ENCODE measurements around the gene IFNA10.
"Not testable (repeated sequence)": the region's sequence is repeated elsewhere in the genome, so short reads cannot be mapped to it uniquely, and the experiment has no call there.

The IFNA10 gene

GRCh38 chr9:21202105-21202504 is 4.8 kb downstream of the IFNA10 start, which contains the start of gene IFNA7:
Gene IFNA7, minus strand, starts transcription at chr9:21202205. Its CDS starts 40 bp downstream, at chr9:21202165.
- in situ Hi-C loops (cut with MboI; ENCODE audit: low sequenced_read_pairs), result loop anchor here (25.0 kb wide), 1 partner anchor 585 kb away; no protein-coding TSS in a partner anchor

GRCh38 chr9:21194867-21195776 is 11.8 kb downstream of the IFNA10 start:
- in situ Hi-C loops (cut with MboI; ENCODE audit: low sequenced_read_pairs), result not testable (repeated sequence)

- in situ Hi-C loops (cut with MboI; ENCODE audit: low sequenced_read_pairs), result not testable (repeated sequence)
Observed at GRCh38 chr9:21187487-21187886, 19.5 kb downstream of the IFNA10 start, which contains the start of gene IFNA4. Gene IFNA4, minus strand, starts transcription at chr9:21187587. Its CDS starts 56 bp downstream, at chr9:21187531.

- in situ Hi-C loops (cut with MboI; ENCODE audit: low sequenced_read_pairs), result not testable (repeated sequence)
Observed at GRCh38 chr9:21182810-21183736, 23.9 kb downstream of the IFNA10 start.

- in situ Hi-C loops (cut with MboI; ENCODE audit: low sequenced_read_pairs), result no loop called here
Observed at GRCh38 chr9:21174671-21175070, 32.3 kb downstream of the IFNA10 start.

GRCh38 chr9:21172156-21172555 is 34.8 kb downstream of the IFNA10 start:
- in situ Hi-C loops (cut with MboI; ENCODE audit: low sequenced_read_pairs), result no loop called here

- in situ Hi-C loops (cut with MboI; ENCODE audit: low sequenced_read_pairs), result no loop called here
Observed at GRCh38 chr9:21171351-21171750, 35.6 kb downstream of the IFNA10 start.

GRCh38 chr9:21166560-21166959 is 40.4 kb downstream of the IFNA10 start, which contains the start of gene IFNA21:
Gene IFNA21, minus strand, starts transcription at chr9:21166660. Its CDS starts 48 bp downstream, at chr9:21166612.
- in situ Hi-C loops (cut with MboI; ENCODE audit: low sequenced_read_pairs), result not testable (repeated sequence)

- in situ Hi-C loops (cut with MboI; ENCODE audit: low sequenced_read_pairs), result no loop called here
Observed at GRCh38 chr9:21165516-21165915, 41.4 kb downstream of the IFNA10 start.

GRCh38 chr9:21160178-21160577 is 46.8 kb downstream of the IFNA10 start:
- in situ Hi-C loops (cut with MboI; ENCODE audit: low sequenced_read_pairs), result no loop called here
